B cell (primary cell): ENCODE results near the gene TMX2. TPM values are rescaled to one million over a fixed set of nuclear protein-coding genes. Genes with fewer than 3 reads are reported as not detected.

ENCODE experiments used
- ATAC-seq: fragments of 200-7000 bp; cut with Tn5 transposase; one replicate; pipeline ENCODE4 v1.10.0; 2021; ENCODE audit warnings: low read depth, mild to moderate bottlenecking, moderate number of reproducible peaks, moderate library complexity
- CTCF ChIA-PET: fragments of 350-600 bp; sonication (Branson Sonifier 250); formaldehyde crosslinking; loops from one replicate; lab custom pipeline; 2021; ENCODE audit warnings: antibody characterized with exemption, inconsistent platforms; lab: Charles Lee
- POLR2A ChIA-PET: fragments of 350-600 bp; sonication (Branson Sonifier 250); formaldehyde crosslinking; loops from one replicate; lab custom pipeline; 2021; ENCODE audit warnings: antibody characterized with exemption; lab: Charles Lee
- DNase-seq: peaks from one replicate; pipeline ENCODE4 v3.0.0; 2013
- H2AFZ ChIP-seq: 2 replicates; pipeline ENCODE4 v1.6.1; 2012; ENCODE audit warnings: mild to moderate bottlenecking, low read depth, low read length; ENCODE audit not compliant: insufficient read depth, poor library complexity, severe bottlenecking
- H3K27ac ChIP-seq, 2 donors: 1 replicate in 1 of 2; 2 replicates in 1 of 2; pipeline ENCODE4 v1.5.1; 2012 to 2013; ENCODE audit warnings: low read length in 2 of 2, mild to moderate bottlenecking in 2 of 2, moderate library complexity in 1 of 2
- H3K27me3 ChIP-seq, 4 experiments: fragments of 200-600 bp in 1 of 4; sonication (generic) in 1 of 4; replicated peaks in 1 of 4; 1 replicate in 2 of 4; 2 replicates in 2 of 4; pipeline versions ENCODE4 v1.6.1 to v1.7.0; 2013 to 2016; ENCODE audit warnings: low read length in 3 of 4, mild to moderate bottlenecking in 2 of 4, mixed read lengths in 1 of 4, moderate library complexity in 1 of 4; ENCODE audit not compliant: insufficient read depth in 4 of 4, control insufficient read depth in 3 of 4; ENCODE audit errors: control extremely low read depth in 1 of 4
- H3K36me3 ChIP-seq, 2 experiments: replicated peaks in 1 of 2; 1 replicate in 1 of 2; 2 replicates in 1 of 2; pipeline versions ENCODE4 v1.6.1 to v1.7.1; 2013; ENCODE audit warnings: low read length in 1 of 2; ENCODE audit not compliant: insufficient read depth in 2 of 2, control insufficient read depth in 1 of 2; ENCODE audit errors: control extremely low read depth in 1 of 2, extremely low read depth in 1 of 2
- H3K4me1 ChIP-seq, 2 donors: fragments of 200-600 bp in 1 of 2; sonication (generic) in 1 of 2; 1 replicate in 1 of 2; 2 replicates in 1 of 2; pipeline versions ENCODE4 v1.5.1 to v1.6.1; 2013 to 2017; ENCODE audit warnings: low read length in 2 of 2; ENCODE audit not compliant: control insufficient read depth in 2 of 2, insufficient read depth in 2 of 2
- H3K4me2 ChIP-seq: replicated peaks from 2 replicates; pipeline ENCODE3; 2012; ENCODE audit warnings: mild to moderate bottlenecking, low read depth, low read length; ENCODE audit not compliant: poor library complexity, severe bottlenecking
- H3K4me3 ChIP-seq, 5 experiments: fragments of 200-600 bp in 1 of 5; sonication (generic) in 1 of 5; 1 replicate in 3 of 5; 2 replicates in 2 of 5; pipeline versions ENCODE4 v1.5.1 to v1.7.0; 2011 to 2016; ENCODE audit warnings: low read length in 4 of 5, mild to moderate bottlenecking in 4 of 5, low read depth in 2 of 5, control low read depth in 1 of 5, moderate library complexity in 1 of 5; ENCODE audit not compliant: insufficient read depth in 1 of 5; ENCODE audit errors: control extremely low read depth in 1 of 5, extremely low read depth in 1 of 5
- H3K79me2 ChIP-seq: fragments of 200-600 bp; sonication (generic); one replicate; pipeline ENCODE4 v1.6.0; 2016; ENCODE audit warnings: low read length; ENCODE audit not compliant: control insufficient read depth, insufficient read depth
- H3K9ac ChIP-seq: fragments of 200-600 bp; sonication (generic); 2 replicates; pipeline ENCODE4 v1.6.1; 2017; ENCODE audit warnings: mild to moderate bottlenecking, low read length, moderate library complexity
- H3K9me3 ChIP-seq, 3 donors: one replicate each; pipeline versions ENCODE4 v1.6.1 to v1.7.1; 2013; ENCODE audit warnings: low read length in 2 of 3; ENCODE audit not compliant: control insufficient read depth in 2 of 3, insufficient read depth in 1 of 3; ENCODE audit errors: control extremely low read depth in 1 of 3
- H4K20me1 ChIP-seq: 2 replicates; pipeline ENCODE4 v1.6.0; 2012; ENCODE audit warnings: mild to moderate bottlenecking, low read length; ENCODE audit not compliant: insufficient read depth, control insufficient read depth, poor library complexity, severe bottlenecking
- H3K27ac Mint-ChIP-seq: one replicate; pipeline ENCODE4 v1.8.0; 2021; ENCODE audit warnings: mixed read lengths
- H3K27me3 Mint-ChIP-seq: one replicate; pipeline ENCODE4 v1.8.0; 2021; ENCODE audit warnings: mixed read lengths
- H3K4me1 Mint-ChIP-seq: one replicate; pipeline ENCODE4 v1.8.0; 2021; ENCODE audit warnings: mixed read lengths
- H3K4me3 Mint-ChIP-seq: one replicate; pipeline ENCODE4 v1.8.0; 2021; ENCODE audit warnings: mixed read lengths
- H3K9me3 Mint-ChIP-seq: one replicate; pipeline ENCODE4 v1.8.0; 2022; ENCODE audit warnings: mixed read lengths; ENCODE audit not compliant: insufficient read depth
- EZH2 ChIP-seq: IDR thresholded peaks from 2 replicates; pipeline ENCODE4 v1.6.1; 2012; ENCODE audit warnings: borderline replicate concordance, low read depth, mild to moderate bottlenecking, moderate library complexity, low read length; ENCODE audit not compliant: insufficient read depth, poor library complexity, severe bottlenecking
- WGBS: methylation state at CpG from one replicate; pipeline ENCODE4 v1.1.5; 2013; ENCODE audit warnings: missing lambda C conversion rate; ENCODE audit not compliant: insufficient coverage; 5-methylcytosine and 5-hydroxymethylcytosine counted together
- intact Hi-C: fragments of 100-400 bp; cut with micrococcal nuclease; formaldehyde crosslinking; loops from one replicate; pipeline ENCODE4 v1.10.0; 2022
- polyA plus RNA-seq: library from polyadenylated mRNA; depleted of rRNA; stranded (reverse); fragments of >200 nt; gene quantifications from 2 replicates; pipeline ENCODE4 v1.2.3, GENCODE V29; 2012
- total RNA-seq, 2 donors: library from RNA; stranded (reverse); fragments of 120-200 nt in 1 of 2; gene quantifications; 1 replicate in 1 of 2; 2 replicates in 1 of 2; pipeline versions ENCODE4 v1.2.3 to v1.2.4, GENCODE V29; 2013 to 2022
- TF ChIP-seq, protein P1 (sequence below): fragments of 200-600 bp; IDR thresholded peaks from one replicate; pipeline ENCODE4 v1.8.0; 2022; ENCODE audit warnings: antibody characterized with exemption, mild to moderate bottlenecking

TMX2 gene
- total and polyA plus RNA-seq, 2 donors (not counting 1 experiment from before 2014, with no cell fraction given): 40.3 to 60.2 TPM

DNA sequence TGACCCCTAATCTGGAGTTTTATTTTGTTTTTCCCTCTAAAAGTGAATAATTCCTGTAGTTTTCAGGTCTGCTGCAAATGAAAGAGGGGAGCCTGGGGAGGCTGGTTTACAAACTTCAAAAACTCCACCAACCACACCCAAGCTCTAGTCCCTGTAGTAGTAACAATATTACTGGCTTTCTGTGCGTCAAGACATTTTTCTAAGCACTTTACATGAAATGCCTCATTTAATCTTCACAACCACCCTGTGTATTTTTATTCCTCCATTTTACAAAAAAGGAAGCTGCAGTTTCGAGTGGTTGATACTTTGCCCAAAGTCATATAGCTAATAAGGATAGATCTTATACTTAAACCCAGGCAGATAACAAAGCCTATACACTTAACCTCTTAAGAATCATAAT, 72.7 kb downstream of the TMX2 start:
- Mint-ChIP-seq H3K27me3 (no peaks in the 10 kb centered on the region), H3K9me3 (no peaks in the 10 kb centered on the region), H3K27ac (peak overlapping the region; percentile 93), H3K4me1 (peaks cover 52% of the 10 kb centered on the region), H3K4me3 (peak overlapping the region; percentile 89)
- Histone ChIP-seq H3K27ac (peak overlapping the region; percentile 82 to 89), H3K27me3 (no peaks in the 10 kb centered on the region), H3K9ac (peak overlapping the region; percentile 51), H3K4me2 (peak overlapping the region; percentile 67), H4K20me1 (no peaks in the 10 kb centered on the region), H3K4me3 (peak overlapping the region in 3 of 5 experiments; percentile 13 to 33 (median 27)), H3K9me3 (no peaks in the 10 kb centered on the region), H3K36me3 (peaks cover 0 to 2% of the 10 kb centered on the region in 2 experiments), H3K79me2 (peaks cover 80% of the 10 kb centered on the region), H3K4me1 (peaks cover 58 to 60% of the 10 kb centered on the region in 2 donors), H2AFZ (peak overlapping the region; percentile 48)
- peak; percentile 74 for DNase-seq
- TF ChIP-seq EZH2: no peak
- TF ChIP-seq, protein P1, sequence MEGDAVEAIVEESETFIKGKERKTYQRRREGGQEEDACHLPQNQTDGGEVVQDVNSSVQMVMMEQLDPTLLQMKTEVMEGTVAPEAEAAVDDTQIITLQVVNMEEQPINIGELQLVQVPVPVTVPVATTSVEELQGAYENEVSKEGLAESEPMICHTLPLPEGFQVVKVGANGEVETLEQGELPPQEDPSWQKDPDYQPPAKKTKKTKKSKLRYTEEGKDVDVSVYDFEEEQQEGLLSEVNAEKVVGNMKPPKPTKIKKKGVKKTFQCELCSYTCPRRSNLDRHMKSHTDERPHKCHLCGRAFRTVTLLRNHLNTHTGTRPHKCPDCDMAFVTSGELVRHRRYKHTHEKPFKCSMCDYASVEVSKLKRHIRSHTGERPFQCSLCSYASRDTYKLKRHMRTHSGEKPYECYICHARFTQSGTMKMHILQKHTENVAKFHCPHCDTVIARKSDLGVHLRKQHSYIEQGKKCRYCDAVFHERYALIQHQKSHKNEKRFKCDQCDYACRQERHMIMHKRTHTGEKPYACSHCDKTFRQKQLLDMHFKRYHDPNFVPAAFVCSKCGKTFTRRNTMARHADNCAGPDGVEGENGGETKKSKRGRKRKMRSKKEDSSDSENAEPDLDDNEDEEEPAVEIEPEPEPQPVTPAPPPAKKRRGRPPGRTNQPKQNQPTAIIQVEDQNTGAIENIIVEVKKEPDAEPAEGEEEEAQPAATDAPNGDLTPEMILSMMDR: no peak
- intact Hi-C loops: no loop called here
- CTCF ChIA-PET: interaction anchor here (0.6 to 2.1 kb wide), 7 partner anchors 9 to 36 kb away, joined by 3 to 33 read pairs (median 5); partner anchors contain the start of gene BTBD18
- no CpG with 5 or more reads among the region's 2 CpGs for WGBS
- ATAC-seq: peak; percentile 84
- POLR2A ChIA-PET: interaction anchor here (1.3 to 2.2 kb wide), 2 partner anchors 15 to 43 kb away, joined by 4 to 10 read pairs; partner anchors contain the start of gene SELENOH

- no peaks in the 10 kb centered on the region for H3K27me3 ChIP-seq
- H3K4me1 Mint-ChIP-seq: peaks cover 59% of the 10 kb centered on the region
- no peaks in the 10 kb centered on the region for H3K27me3 Mint-ChIP-seq
- peaks cover 64 to 66% of the 10 kb centered on the region in 2 donors for H3K4me1 ChIP-seq
- DNase-seq (no peak), ATAC-seq (no peak)
- peaks cover 83% of the 10 kb centered on the region for H3K79me2 ChIP-seq
- no peaks in the 10 kb centered on the region for H4K20me1 ChIP-seq
- TF ChIP-seq, protein P1: no peak
- TF ChIP-seq EZH2: no peak
- H3K4me3 ChIP-seq: no peak overlapping the region
- H3K9me3 ChIP-seq: no peaks in the 10 kb centered on the region
- H3K9me3 Mint-ChIP-seq: no peaks in the 10 kb centered on the region
- peak overlapping the region; percentile 63 for H3K27ac Mint-ChIP-seq
- peak overlapping the region; percentile 74 for H3K4me3 Mint-ChIP-seq
- H3K9ac ChIP-seq: no peak overlapping the region
- peak overlapping the region in 1 of 2 donors; percentile 89 for H3K27ac ChIP-seq
- H3K4me2 ChIP-seq: peak overlapping the region; percentile 10
- H3K36me3 ChIP-seq: peaks cover 0 to 2% of the 10 kb centered on the region in 2 experiments
- POLR2A ChIA-PET: interaction anchor here (2.2 kb wide), 1 partner anchor 45 kb away, joined by 10 read pairs; the partner anchor contains the start of gene SELENOH
- CTCF ChIA-PET: interaction anchor here (0.9 kb wide), 1 partner anchor 14 kb away, joined by 4 read pairs; no protein-coding TSS in a partner anchor
- WGBS: no CpG with 5 or more reads among the region's 4 CpGs
- intact Hi-C loops: no loop called here
- H2AFZ ChIP-seq: no peak overlapping the region
Measured at GRCh38 chr11:57786436-57786835, 74.0 kb downstream of the TMX2 start.
